ENCODE measurements around the gene ATP2C2.

- TF ChIP-seq CTCF (conservative IDR thresholded peaks at IDR 0.05; ENCODE audit: low read length) (no peak), EZH2phosphoT487 (IDR thresholded peaks at IDR 0.05; ENCODE audit: borderline replicate concordance) (no peak)
These were observed 11.7 kb upstream of the ATP2C2 start for GRCh38 chr16:84356591-84357116.

All from Loucy (cell line).